HepG2 (cell line): ENCODE results near the gene IFIT3. TPM values are rescaled to one million over a fixed set of nuclear protein-coding genes. Genes with fewer than 3 reads are reported as not detected.
A peak's percentile ranks its signal among the peaks of the same experiment; 100 is the strongest.

ENCODE experiments used
- KLF13 ChIP-seq: sonication (generic); formaldehyde crosslinking; IDR thresholded peaks from 2 replicates; pipeline ENCODE4 v1.4.0; 2020; ENCODE audit warnings: mild to moderate bottlenecking, missing genetic modification reagents
- MBNL3 ChIP-seq: fragments of 250-450 bp; sonication (Bioruptor Pico); conservative IDR thresholded peaks from 2 replicates; pipeline ENCODE4 v1.8.0; 2022; ENCODE audit warnings: mild to moderate bottlenecking, inconsistent platforms
- MTA3 ChIP-seq: sonication (generic); formaldehyde crosslinking; IDR thresholded peaks from 2 replicates; pipeline ENCODE4 v1.4.0; 2020; ENCODE audit warnings: missing genetic modification reagents
- MTF1 ChIP-seq: sonication (generic); formaldehyde crosslinking; IDR thresholded peaks from 2 replicates; pipeline ENCODE4 v1.5.0; 2020; ENCODE audit warnings: missing genetic modification reagents
- MXD4 ChIP-seq: IDR thresholded peaks from 2 replicates; pipeline ENCODE4 v1.6.1; 2016; ENCODE audit warnings: mild to moderate bottlenecking, missing biosample characterization, missing genetic modification reagents
- NFRKB ChIP-seq: fragments of 450-650 bp; IDR thresholded peaks from 2 replicates; pipeline ENCODE4 v1.6.1; 2017
- NR2F6 ChIP-seq, 2 experiments: IDR thresholded peaks; 2 replicates each; pipeline ENCODE4 v1.6.1; 2016; ENCODE audit warnings: antibody characterized with exemption in 1 of 2, mild to moderate bottlenecking in 1 of 2
- ONECUT2 ChIP-seq: sonication (generic); formaldehyde crosslinking; IDR thresholded peaks from 2 replicates; pipeline ENCODE4 v1.4.0; 2020; ENCODE audit warnings: missing genetic modification reagents
- PCBP1 ChIP-seq: fragments of 200-400 bp; formaldehyde crosslinking; IDR thresholded peaks from 2 replicates; pipeline ENCODE4 v1.6.1; 2017; ENCODE audit warnings: mild to moderate bottlenecking, low read depth, low read length, borderline replicate concordance
- TARDBP ChIP-seq: sonication (generic); formaldehyde crosslinking; IDR thresholded peaks from 2 replicates; pipeline ENCODE4 v1.8.0; 2022; ENCODE audit warnings: mild to moderate bottlenecking, missing genetic modification reagents
- TOE1 ChIP-seq: sonication (generic); formaldehyde crosslinking; IDR thresholded peaks from 2 replicates; pipeline ENCODE4 v1.4.0; 2020; ENCODE audit warnings: mild to moderate bottlenecking, missing genetic modification reagents
- ZKSCAN8 ChIP-seq: IDR thresholded peaks from 2 replicates; pipeline ENCODE4 v1.6.1; 2016; ENCODE audit warnings: borderline replicate concordance, missing genetic modification reagents, missing compliant biosample characterization
- ZNF264 ChIP-seq: sonication (generic); formaldehyde crosslinking; IDR thresholded peaks from 2 replicates; pipeline ENCODE4 v1.4.0; 2020; ENCODE audit warnings: missing genetic modification reagents
- ZNF777 ChIP-seq: sonication (generic); formaldehyde crosslinking; IDR thresholded peaks from 2 replicates; pipeline ENCODE4 v1.4.0; 2020; ENCODE audit warnings: missing genetic modification reagents
- polyA plus RNA-seq, 8 experiments: library from polyadenylated mRNA; depleted of rRNA in 3 of 8; stranded (reverse) in 7 of 8; unstranded in 1 of 8; fragments of >200 nt; fragmentation: Illumina TruSeq in 4 of 8; extraction: Trizol in 4 of 8; gene quantifications; 2 replicates each; pipeline versions ENCODE4 v1.2.1 to v1.2.3, GENCODE V29; 2011 to 2016; ENCODE audit warnings: low read depth in 4 of 8, missing spikeins in 1 of 8, mixed read lengths in 1 of 8; ENCODE audit not compliant: insufficient read depth in 1 of 8
- total RNA-seq, 5 experiments: library from RNA; depleted of rRNA; stranded (reverse); fragments of >200 nt; fragmentation: Illumina TruSeq; extraction: Trizol; gene quantifications; 2 replicates each; pipeline ENCODE4 v1.2.3, GENCODE V29; 2016; ENCODE audit warnings: low read depth in 1 of 5
- TF ChIP-seq, protein P1 (sequence below), 2 experiments: sonication (generic) in 1 of 2; formaldehyde crosslinking in 1 of 2; IDR thresholded peaks; 2 replicates each; pipeline versions ENCODE4 v1.4.0 to v1.6.1; 2016 to 2020; ENCODE audit warnings: borderline replicate concordance in 1 of 2, low read depth in 1 of 2, mild to moderate bottlenecking in 1 of 2, missing genetic modification reagents in 1 of 2
- TF ChIP-seq, protein P2 (sequence below): sonication (generic); formaldehyde crosslinking; IDR thresholded peaks from 2 replicates; pipeline ENCODE4 v1.5.1; 2020; ENCODE audit warnings: missing genetic modification reagents, mild to moderate bottlenecking, borderline replicate concordance
- TF ChIP-seq, protein P3 (sequence below): sonication (generic); formaldehyde crosslinking; IDR thresholded peaks from 2 replicates; pipeline ENCODE4 v1.8.0; 2022; ENCODE audit warnings: missing genetic modification reagents, mild to moderate bottlenecking, borderline replicate concordance
- TF ChIP-seq, protein P4 (sequence below): sonication (generic); formaldehyde crosslinking; IDR thresholded peaks from 2 replicates; pipeline ENCODE4 v1.5.0; 2020; ENCODE audit warnings: mild to moderate bottlenecking, missing genetic modification reagents, borderline replicate concordance
- TF ChIP-seq, protein P5 (sequence below): sonication (generic); formaldehyde crosslinking; IDR thresholded peaks from 2 replicates; pipeline ENCODE4 v1.4.0; 2020; ENCODE audit warnings: mild to moderate bottlenecking, missing genetic modification reagents

The IFIT3 gene
- total and polyA plus RNA-seq, 2 of the 13 experiments (the other 11 are each of a cell fraction or from before 2014, with no cell fraction given): 0.48 to 3.1 TPM

DNA sequence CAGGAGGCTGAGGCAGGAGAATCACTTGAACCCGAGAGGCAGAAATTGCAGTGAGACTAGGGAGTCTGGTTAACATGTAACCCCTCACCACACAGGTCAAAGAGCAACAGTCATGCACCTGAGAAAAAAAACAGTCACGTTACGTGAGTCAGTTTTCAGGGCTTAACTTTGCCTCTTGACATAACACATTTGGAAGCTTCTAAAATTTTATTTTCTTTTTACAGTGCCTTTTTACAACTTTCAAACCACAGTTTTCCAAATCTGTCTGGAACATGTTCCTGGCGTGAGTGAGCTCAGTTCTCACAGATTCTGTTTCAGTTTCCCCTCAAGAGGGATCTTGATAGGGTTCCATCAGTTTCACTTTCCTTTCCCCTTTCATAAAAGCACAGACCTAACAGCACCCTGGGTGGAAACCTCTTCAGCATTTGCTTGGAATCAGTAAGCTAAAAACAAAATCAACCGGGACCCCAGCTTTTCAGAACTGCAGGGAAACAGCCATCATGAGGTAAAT lies 4.4 kb downstream of the IFIT3 start (continued):
- TF ChIP-seq ZNF777 (CRISPR knock-in tag) (no peak), MTA3 (no peak), KLF13 (CRISPR knock-in tag) (no peak), NFRKB (no peak), ONECUT2 (CRISPR knock-in tag) (no peak), NR2F6 (IDR thresholded peaks at IDR 0.05) (peak; percentile 70), NR2F6 (CRISPR knock-in tag; IDR thresholded peaks at IDR 0.05) (peak; percentile 90), TOE1 (CRISPR knock-in tag) (no peak), MXD4 (CRISPR knock-in tag) (no peak; the same call in 1 of the 2 replicates), ZNF264 (CRISPR knock-in tag) (no peak), MBNL3 (CRISPR knock-in tag) (no peak), MTF1 (CRISPR knock-in tag) (no peak), ZKSCAN8 (CRISPR knock-in tag) (no peak), TARDBP (CRISPR knock-in tag) (peak; percentile 40; the same call in 1 of the 2 replicates), PCBP1 (no peak)
- TF ChIP-seq, protein P1, sequence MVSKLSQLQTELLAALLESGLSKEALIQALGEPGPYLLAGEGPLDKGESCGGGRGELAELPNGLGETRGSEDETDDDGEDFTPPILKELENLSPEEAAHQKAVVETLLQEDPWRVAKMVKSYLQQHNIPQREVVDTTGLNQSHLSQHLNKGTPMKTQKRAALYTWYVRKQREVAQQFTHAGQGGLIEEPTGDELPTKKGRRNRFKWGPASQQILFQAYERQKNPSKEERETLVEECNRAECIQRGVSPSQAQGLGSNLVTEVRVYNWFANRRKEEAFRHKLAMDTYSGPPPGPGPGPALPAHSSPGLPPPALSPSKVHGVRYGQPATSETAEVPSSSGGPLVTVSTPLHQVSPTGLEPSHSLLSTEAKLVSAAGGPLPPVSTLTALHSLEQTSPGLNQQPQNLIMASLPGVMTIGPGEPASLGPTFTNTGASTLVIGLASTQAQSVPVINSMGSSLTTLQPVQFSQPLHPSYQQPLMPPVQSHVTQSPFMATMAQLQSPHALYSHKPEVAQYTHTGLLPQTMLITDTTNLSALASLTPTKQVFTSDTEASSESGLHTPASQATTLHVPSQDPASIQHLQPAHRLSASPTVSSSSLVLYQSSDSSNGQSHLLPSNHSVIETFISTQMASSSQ (IDR thresholded peaks at IDR 0.05; ENCODE audit: low read depth): peak; percentile 50; the same call in 1 of the 2 replicates
- TF ChIP-seq, protein P1 (CRISPR knock-in tag; IDR thresholded peaks at IDR 0.05; ENCODE audit: borderline replicate concordance): peak; percentile 66; the same call in 1 of the 2 replicates
- TF ChIP-seq, protein P2, sequence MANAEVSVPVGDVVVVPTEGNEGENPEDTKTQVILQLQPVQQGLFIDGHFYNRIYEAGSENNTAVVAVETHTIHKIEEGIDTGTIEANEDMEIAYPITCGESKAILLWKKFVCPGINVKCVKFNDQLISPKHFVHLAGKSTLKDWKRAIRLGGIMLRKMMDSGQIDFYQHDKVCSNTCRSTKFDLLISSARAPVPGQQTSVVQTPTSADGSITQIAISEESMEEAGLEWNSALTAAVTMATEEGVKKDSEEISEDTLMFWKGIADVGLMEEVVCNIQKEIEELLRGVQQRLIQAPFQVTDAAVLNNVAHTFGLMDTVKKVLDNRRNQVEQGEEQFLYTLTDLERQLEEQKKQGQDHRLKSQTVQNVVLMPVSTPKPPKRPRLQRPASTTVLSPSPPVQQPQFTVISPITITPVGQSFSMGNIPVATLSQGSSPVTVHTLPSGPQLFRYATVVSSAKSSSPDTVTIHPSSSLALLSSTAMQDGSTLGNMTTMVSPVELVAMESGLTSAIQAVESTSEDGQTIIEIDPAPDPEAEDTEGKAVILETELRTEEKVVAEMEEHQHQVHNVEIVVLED (CRISPR knock-in tag): peak; percentile 53; the same call in 1 of the 2 replicates
- TF ChIP-seq, protein P3, sequence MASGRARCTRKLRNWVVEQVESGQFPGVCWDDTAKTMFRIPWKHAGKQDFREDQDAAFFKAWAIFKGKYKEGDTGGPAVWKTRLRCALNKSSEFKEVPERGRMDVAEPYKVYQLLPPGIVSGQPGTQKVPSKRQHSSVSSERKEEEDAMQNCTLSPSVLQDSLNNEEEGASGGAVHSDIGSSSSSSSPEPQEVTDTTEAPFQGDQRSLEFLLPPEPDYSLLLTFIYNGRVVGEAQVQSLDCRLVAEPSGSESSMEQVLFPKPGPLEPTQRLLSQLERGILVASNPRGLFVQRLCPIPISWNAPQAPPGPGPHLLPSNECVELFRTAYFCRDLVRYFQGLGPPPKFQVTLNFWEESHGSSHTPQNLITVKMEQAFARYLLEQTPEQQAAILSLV: no peak
- TF ChIP-seq, protein P4, sequence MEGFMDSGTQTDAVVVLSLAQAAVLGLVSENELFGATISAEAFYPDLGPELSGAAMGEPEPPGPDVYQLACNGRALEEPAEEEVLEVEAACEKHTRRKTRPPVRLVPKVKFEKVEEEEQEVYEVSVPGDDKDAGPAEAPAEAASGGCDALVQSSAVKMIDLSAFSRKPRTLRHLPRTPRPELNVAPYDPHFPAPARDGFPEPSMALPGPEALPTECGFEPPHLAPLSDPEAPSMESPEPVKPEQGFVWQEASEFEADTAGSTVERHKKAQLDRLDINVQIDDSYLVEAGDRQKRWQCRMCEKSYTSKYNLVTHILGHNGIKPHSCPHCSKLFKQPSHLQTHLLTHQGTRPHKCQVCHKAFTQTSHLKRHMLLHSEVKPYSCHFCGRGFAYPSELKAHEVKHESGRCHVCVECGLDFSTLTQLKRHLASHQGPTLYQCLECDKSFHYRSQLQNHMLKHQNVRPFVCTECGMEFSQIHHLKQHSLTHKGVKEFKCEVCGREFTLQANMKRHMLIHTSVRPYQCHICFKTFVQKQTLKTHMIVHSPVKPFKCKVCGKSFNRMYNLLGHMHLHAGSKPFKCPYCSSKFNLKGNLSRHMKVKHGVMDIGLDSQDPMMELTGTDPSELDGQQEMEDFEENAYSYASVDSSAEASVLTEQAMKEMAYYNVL (CRISPR knock-in tag): peak; percentile 41; the same call in 1 of the 2 replicates
- TF ChIP-seq, protein P5, sequence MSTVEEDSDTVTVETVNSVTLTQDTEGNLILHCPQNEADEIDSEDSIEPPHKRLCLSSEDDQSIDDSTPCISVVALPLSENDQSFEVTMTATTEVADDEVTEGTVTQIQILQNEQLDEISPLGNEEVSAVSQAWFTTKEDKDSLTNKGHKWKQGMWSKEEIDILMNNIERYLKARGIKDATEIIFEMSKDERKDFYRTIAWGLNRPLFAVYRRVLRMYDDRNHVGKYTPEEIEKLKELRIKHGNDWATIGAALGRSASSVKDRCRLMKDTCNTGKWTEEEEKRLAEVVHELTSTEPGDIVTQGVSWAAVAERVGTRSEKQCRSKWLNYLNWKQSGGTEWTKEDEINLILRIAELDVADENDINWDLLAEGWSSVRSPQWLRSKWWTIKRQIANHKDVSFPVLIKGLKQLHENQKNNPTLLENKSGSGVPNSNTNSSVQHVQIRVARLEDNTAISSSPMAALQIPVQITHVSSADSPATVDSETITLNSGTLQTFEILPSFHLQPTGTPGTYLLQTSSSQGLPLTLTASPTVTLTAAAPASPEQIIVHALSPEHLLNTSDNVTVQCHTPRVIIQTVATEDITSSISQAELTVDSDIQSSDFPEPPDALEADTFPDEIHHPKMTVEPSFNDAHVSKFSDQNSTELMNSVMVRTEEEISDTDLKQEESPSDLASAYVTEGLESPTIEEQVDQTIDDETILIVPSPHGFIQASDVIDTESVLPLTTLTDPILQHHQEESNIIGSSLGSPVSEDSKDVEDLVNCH (CRISPR knock-in tag): no peak
